GM21528 (cell line): ENCODE results near the gene DNAJB11.

Source experiments
- ATAC-seq: cut with Tn5 transposase; IDR thresholded peaks from one replicate; pipeline ENCODE4 v1.9.1; 2021; ENCODE audit warnings: mild to moderate bottlenecking, moderate library complexity; ENCODE audit not compliant: unreplicated experiment, low FRiP score

Gene DNAJB11

DNA sequence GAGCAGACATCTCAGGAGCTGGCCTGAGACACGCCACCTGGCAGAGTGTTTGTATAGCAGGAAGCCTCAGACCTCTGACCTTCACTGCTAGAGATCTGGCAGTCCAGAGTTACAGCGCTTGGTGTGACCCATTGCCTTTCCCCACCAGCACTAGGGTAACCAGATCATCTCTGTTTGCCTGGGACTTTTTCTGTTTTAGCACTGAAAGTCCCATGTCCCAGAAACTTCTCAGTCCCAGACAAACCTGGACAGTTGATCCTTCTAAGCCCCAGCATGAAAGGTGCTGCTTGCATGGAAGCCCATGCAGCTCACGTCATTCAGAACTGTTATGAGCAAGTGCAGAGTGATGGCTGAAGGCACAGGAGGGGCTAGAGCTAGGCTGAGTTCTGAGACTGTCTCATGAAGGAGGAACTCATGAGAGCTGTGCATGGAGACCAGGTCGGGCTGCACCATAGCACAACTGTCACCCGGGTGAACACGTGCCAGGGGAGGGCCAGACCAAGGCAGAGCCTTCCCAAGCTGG lies 24.1 kb downstream of the DNAJB11 start:
- ATAC-seq: no peak

DNA sequence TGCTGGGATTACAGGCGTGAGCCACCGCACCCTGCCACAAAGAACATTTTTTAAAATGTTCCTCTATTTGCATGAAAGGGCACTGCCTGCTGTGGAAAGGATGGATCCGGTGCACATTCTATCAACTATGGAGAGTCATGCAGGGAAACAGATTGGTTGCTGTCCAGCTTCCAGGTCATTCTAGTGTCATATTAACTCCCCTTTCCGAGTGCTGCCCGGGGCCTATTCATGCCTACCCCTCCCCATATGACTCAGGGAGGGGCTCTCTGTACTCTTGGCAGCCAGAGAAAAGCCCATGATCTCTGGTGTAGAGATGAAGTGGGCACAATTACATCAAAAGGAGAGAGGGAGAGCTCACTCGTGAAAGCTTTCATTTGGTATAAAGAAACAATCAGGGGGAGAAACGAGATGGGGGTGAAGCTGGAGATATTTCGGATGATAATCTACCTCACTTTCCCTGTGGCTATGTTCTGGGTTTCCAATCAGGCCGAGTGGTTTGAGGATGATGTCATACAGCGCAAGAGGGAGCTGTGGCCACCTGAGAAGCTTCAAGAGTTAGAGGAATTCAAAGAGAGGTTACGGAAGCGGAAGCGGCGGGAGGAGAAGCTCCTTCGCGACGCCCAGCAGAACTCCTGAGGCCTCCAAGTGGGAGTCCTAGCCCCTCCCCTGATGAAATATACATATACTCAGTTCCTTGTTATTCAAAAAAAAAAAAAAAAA lies 26.2 kb downstream of the DNAJB11 start:
- ATAC-seq: no peak

DNA sequence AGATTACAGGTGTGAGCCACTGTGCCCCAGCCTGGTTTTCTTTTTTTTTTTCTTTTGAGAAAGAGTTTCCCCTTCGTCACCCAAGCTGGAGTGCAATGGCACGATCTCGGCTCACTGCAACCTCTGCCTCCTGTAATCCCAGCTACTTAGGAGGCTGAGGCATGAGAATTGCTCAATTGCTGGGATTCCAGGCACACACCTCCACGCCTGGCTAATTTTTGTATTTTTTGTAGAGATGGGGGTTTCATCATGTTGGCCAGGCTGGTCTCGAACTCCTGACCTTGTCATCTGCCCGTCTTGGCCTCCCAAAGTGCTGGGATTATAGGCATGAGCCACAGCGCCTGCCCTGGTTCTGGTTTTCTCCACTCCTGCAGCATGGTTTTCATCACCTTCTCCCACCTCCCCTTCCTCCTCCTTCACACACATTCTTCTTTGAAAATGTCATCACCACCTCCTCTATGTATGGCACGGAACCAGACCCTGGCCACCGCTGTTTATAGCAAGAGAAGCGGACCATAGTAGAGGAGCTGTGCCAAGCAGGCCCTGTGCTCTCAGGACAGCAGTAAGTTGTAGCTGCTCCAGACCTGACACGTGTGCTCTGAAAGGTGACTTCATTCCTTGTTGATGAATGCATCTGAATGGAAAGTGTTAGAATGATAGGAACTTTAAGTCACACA lies 27.7 kb downstream of the DNAJB11 start:
- no peak for ATAC-seq

DNA sequence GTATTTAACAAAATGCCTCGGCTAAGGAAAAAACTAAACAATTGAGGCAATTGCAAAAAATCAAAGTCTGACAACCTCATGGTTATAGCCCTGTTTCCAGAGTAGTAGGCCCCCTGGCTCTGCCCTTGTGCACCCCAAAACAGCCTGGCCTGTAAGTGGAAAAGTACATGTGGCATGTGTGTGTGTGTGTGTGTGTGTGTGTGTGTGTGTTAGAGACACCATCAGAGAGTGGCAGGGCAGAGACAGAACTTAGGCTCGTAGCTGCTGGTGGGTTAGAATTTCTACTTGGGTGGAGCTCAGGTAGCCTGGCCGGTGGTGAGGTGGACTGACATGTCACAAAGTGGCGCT lies 28.2 kb downstream of the DNAJB11 start:
- ATAC-seq: no peak

DNA sequence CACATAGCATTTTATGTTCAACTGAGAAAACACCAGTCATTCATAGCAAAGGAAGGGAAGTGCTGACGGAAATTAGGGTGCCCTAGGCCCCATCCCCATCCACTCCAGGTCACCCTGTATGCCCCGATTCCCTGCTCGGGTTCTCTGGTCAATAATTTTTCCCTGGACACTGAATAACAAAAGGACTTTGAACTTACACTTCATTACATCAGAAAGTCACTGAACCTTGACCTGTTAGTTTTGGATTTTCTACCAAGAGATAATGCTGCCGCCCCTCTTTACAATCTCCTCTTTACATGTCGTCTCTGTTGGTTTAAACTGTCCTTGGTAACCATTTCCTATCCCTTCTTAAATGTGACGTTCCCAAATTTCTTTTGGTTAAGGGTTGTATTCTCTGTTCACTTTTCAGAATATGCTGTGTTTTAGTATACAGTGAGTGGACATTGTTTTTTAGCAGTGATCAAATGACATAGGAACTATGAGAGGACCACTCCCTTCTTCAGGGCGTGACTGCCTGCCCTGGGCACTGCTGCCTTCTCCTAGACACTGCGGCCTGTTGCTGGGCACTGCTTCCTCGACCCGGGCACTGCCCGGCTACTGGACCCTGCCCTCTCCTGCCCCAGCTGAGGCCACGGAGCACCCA lies 28.7 kb downstream of the DNAJB11 start:
- no peak for ATAC-seq

DNA sequence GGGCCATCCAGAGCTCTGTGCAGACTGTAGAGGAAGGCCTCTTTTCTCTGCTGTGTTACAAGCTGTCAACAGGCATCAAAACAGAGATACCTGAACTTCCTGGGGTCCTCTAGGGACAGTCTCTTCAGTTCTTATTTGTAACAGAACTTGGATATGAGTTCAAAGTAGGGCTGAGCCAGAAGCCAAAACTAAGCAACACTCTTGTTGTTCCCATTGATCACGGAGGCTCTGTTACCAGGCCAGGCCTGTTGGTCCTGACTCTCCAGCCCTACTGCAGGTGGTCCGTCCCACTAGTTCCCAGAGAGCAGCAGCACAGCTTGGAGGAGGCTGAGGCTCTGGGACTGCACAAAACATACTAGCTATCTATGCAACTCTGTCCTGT lies 29.3 kb downstream of the DNAJB11 start:
- no peak for ATAC-seq

DNA sequence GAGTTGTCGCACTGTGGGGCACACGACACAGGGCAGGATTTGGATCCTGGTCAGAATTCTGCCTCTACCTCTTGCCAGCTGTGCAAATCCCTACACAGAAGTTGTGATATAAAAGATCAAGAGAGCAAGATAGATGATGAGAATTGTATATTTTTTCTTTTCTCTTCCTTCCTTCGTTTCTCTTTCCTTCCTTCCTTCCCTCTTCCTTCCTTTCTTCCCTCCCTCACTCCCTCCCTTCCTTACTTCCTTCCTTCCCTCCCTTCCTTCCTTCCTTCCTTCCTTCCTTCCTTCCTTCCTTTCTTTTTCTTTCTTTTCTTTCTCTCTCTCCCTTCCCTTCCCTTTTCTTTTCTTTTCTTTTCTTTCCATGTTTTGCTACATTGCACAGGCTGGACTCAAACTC lies 30.4 kb downstream of the DNAJB11 start:
- ATAC-seq: no peak

DNA sequence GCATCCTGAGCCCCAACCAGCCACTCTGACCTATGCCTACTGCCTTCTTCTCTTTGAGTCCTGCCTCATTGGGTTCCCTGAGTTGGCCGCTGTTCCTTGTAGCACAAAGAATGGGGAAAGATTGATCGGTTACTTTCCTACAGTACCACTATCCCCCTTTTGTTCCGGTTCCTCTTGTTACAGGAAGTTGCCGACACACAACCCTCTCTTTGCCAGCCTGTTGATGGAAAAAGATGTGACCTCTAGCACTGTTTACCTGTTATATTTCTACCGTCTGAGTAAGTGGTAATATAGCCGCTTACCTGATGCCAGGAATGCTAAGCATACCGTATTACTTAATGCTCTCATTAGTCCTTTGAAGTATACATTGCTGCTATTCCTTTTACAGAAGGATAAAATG lies 32.6 kb downstream of the DNAJB11 start:
- no peak for ATAC-seq

DNA sequence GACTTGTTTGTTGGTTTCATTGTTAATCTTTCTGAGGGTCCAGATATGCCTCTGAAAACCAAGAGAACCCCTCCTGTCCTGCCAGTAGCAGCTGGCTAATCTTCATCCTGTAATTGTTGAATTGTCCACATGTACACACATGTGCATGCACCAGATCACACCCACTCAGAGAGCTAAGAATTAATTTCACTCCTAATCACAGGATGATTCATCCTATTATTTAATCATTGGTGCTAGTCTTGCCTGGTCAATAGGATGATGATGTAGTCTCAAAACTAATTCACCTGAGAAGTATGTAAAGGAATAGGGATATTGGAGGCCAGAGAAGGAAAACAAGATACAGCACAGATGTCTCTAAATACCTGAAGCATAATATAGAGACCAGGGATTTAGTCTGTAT lies 34.6 kb downstream of the DNAJB11 start:
- ATAC-seq: no peak

DNA sequence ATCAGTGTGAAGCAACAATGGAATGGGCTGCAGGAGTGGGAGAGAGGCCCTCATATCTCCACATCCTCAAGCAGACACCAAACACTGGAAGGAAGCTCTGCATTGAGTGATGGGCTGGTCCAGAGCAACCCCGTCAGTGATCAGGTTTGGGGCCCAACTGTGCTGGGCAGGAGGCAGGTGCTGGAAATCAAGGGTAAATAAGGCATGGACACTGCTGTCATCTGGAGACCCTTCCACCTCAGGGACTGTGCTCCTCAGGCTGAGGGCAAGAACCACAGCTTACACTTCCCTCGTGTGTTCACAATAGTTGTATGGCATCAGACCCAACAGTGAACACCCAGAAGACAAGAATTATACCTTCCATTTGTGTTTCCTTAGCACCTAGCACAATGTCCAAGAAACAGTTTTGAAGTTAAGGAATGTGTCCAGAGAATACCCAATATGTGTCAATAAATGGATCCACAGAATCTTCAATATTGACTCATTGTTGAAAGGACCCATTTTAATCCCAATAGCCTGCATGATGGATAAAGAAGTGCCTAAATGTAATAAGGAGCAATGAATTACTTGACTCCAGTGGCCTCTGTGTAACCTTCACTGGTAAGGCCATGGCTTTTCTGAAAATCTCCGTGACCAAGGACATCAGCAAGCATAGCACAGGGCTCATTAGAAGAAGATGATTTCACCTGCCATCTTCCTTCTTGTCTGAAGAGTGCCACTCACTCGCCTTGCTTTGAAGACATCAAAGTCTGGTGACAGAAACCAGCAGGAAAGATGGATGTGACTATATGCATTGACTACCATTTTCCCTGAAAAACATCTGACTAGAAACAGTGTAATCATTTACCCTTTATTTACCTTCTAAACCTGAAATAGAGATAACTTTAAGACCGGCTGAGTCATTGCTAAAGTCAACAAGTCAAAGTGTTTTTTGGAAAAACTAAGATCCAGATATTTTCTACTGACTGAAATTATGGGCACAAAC lies 35.3 kb downstream of the DNAJB11 start:
- no peak for ATAC-seq

DNA sequence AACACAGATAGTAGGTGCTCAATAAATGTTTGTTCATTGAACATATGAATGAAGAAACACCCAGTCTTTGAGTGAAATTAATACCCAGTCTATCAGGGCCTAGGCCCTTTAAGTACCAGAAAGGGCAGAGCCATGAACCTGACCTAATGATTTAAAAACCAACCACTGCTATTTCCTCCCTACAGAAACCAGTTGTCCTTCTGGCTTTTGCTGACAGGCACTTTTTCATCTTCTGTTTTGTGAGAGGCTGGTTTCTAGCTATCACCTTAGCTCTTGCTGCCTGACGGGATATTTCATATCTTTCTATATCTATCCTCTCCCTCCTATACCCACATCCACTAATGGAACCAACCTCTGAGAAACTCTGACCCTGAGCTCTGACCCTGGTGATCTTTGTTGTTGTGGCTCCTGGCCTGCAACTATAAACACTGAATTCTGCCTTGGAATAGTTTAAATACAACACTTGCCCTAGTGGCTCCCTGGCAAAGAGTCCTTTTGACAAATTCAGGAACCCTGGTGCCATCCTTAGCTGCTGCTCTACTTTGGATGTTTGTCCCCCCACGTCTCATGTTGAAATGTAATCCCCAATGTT lies 38.2 kb downstream of the DNAJB11 start:
- ATAC-seq: no peak

DNA sequence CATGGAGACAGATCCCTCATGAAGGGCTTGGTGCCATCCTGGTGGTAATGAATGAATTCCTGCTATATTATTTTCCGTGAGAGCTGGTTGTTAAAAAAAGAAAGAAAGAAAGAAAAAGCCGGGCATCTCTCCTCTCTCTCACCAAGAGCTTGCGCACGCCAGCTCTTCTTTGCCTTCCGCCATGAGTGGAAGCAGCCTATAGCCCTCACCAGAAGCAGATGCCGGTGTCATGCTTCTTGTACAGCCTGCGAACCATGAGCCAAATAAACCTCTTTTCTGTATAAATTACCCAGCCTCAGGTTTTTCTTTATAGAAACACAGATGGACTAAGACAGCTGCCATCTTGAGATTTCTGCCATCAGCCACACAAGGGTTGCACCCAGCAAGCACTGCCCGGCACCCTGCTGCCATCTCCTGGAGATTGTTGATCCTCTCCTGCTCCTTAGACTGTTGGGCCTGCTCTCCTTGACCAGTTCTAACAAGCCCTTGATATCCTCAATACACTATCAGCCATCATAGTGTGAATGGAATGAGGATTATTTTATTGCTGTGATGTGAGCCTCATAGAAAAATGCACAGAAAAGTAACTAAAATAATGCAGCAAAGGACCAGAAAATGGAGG lies 38.8 kb downstream of the DNAJB11 start:
- ATAC-seq: no peak

DNA sequence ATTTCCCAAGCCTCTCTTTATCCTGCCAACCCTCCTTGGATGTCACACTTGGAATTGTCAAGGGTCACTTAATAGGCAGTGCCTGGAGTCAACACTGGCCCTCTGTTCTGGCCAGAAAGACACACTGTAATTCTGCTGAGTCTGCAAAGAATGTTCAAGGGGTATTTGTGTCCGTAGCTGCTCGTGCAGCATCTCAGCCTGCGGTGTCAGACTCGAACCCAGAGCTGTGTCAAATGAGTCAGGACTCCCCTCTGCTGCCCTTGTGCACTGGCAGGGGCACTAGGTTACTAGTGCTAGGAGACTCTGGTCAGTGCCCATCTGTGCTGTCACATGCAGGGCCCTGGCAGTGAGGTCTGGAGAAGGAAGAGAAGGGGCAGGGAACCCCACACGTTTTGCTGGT lies 41.5 kb downstream of the DNAJB11 start:
- no peak for ATAC-seq

DNA sequence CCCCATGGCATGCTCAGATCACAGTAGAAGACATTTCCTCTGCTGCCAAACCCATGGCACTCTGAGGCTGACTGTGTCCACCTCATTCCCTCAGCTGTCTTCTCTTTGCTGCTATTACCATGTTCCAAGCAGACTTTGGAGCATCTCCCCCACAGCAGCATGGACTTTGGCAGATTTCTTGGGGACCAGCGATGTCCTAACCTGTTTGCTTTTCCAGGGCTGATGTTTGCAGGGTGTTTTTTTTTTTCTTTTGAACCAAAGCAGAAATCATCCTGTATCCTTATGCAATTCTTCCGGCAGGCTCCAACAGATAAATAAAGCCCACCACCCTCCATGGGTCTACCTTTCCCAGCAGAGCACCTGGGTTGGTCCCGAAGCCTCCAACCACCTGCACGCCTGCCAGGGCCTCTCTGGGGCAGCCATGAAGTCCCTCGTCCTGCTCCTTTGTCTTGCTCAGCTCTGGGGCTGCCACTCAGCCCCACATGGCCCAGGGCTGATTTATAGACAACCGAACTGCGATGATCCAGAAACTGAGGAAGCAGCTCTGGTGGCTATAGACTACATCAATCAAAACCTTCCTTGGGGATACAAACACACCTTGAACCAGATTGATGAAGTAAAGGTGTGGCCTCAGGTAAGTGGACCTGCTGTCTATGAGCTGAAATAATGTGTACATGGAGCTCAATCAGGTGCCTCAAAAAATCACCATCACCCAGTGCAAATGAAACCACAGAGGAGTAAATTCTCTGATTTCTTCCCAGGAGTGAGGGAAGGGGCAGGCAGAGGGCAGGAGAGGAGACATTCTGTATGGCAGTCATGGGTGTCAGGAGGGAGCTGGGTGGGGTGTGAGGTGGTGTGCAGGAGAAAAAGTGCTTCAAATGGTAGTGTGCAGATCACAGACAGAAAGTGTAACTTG lies 42.5 kb downstream of the DNAJB11 start, which contains the start of gene AHSG:
AHSG (plus strand) TSS at position 340 of the 916 bp plus-strand sequence; CDS start at position 422, 82 bp downstream.
- no peak for ATAC-seq

DNA sequence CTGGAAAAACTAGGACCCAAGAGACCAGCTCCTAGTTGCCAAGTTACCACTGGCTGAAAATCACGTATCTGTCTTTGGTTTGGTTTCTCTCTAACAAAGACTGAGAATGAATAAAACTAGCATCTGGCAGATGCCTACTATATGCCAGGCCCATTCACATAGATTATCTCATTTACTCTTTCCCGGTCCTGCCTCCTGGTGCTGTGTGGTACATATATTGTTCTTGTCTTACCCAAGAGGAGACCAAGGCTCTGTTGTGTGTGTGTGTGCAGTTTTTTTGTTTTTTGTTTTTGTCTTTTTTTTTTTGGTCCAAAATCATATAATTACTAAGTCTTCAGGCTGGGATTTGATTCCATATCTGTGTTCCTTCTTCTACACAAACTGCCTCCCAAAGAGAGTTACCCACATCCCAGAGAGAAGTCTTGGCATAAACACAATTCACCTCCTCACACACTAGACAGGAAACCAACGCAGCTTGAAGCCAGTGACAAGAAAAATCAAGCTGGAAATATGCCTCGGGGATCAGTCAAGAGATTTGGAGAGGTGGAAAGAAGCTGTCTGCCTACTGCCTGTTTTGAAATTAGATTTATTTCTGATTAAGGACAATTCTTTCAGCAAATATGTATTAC lies 43.2 kb downstream of the DNAJB11 start:
- ATAC-seq: no peak

DNA sequence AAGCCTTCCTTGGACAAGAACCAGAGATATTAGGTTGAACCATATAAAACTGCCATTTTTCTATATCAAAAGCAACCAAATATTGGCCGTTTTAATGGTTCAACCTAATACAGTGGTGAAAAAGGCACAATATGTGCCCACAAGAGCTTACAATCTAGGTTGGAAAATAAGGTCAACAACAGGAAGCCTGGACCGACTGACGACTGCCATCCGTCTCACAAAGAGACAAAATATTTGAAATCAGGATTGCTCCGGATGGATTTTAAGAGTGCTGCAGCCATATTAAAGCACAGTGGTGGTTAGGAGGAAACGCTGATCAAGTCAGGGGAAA lies 43.7 kb downstream of the DNAJB11 start:
- ATAC-seq: no peak

DNA sequence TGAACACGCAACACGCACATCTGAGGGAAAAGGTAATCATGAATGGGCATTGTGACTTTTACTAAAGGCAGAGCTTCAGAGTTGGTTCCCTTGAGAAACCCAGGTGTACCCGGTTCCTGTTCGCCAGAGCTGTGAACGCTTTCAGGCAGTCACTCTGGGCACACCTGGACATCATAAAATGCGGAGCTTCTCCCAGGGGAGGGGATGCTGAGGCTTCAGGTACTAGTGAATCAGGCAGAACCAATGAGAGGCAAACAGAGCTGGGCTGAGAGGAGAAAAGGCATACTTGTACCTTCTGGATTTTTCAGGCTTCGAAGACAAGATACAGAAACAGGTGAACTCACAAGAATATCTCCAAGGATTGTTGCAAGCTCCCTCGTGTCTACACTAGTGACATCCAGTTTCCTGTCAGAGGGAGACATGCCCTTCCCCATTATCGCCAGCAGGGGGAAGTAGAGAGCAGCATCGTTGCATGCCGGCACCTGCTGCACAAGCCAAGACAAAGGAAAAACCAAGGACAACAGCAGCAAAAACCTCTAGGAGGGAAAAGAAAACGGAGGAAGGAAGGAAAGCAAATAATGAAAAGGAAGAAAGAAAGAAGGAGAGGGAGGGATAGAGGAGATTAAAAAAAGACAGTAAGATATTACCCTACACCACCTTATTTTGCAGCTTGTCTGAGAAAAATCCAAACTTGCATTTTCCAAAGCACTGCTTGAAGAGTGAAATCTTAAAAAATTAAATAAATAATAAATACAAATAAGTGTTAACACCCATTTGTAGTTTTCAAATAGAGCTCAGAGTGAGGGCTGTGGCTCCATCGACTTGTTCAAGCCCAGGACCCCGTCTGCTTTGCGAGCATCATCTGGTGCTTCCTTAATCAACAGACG lies 44.3 kb downstream of the DNAJB11 start:
- ATAC-seq: peak; percentile 69
